NOMO-1 (cell line): ENCODE data around the gene SYTL3.
"Not testable (repeated sequence)": the region's sequence is repeated elsewhere in the genome, so short reads cannot be mapped to it uniquely, and the experiment has no call there.

Source experiments
- DNase-seq, 2 experiments: peaks; one replicate each; lab custom pipeline; 2025; ENCODE audit not compliant: unreplicated experiment in 2 of 2; lab: John Stamatoyannopoulos, UW

SYTL3 gene

DNA sequence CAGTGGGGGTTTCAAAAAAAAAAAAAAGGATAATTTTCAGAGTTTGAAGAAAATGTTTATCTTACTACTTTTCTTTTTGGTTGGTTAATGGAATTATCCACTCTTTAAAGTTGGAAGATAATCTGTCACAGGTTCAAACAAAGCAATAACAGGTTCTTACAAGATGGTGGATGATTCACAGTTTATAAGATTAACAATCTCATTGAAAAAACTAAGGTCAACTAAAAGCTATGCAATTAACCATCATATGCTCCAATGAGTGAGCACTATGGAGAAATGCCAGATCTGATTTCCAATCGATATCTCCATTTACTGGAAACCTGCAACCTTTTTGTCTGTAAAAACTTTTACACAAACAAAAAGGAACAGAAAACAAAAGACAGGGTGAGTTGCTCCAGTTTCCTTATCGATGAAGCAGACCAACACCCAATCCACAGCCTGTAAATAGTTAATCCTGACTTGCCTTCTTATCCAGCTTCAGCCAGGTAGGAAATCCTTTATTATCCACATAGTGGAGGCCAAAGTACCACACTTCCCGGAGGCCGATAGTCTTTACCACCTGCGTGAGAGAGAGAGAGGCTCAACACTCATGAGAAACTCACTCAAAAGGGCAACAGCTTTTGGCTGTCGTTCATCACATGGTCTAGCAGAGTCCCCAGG lies 136.9 kb downstream of the SYTL3 start:
- DNase-seq: no peak

DNA sequence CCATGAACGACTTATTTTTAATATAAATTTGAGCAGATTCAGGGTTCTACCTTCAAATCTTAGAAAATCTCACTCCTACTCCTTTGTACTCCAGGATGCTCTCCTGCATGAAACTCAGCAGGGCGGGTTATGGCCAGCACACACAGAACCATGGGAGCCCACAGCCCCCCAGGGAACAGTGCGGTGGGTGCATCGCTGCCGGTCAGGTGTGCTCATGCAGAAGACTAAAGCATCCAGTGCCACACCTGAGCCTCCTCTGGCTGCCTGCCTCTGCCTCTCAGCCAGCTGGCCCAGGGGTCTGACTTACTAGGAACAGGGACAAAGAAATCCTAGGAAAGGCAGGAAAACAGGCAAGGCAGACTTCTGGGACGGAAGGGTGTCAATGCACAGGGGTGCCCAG lies 137.5 kb downstream of the SYTL3 start:
- DNase-seq: no peak

DNA sequence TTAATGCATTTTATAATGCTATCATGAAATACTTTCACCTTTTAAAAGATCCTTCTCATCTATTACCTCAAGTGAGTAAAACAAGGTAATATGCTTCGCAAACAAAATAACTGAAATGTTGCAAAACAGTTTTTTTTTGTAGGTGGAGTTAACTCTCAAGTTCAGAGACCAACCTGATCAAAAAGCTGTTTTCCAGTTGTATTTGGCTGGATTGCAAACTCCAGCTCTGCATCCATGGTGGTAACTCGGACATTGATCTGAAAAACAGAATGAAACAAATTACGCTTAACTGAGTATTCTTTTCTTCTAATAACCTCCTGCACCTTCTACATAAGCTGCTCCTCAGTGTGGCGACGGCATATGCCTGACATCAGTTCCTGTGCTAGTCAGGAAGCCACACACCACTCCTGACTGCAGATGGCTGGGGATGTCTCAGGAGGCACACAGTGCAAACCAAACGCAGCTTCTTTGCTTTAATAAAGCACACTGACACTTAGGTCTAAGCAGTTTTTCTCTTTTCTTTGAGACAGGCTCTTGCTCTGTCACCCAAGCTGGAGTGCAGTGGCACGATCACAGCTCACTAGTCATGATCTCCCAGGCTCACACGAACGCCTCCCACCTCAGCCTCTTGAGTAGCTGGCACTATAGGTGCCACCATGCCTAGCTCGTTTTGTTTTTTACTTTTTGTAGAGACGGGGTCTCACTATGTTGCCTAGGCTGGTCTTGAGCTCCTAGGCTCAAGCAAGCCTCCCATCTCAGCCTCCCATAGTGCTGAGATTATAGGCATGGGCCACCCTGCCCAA lies 139.5 kb downstream of the SYTL3 start:
- no peak for DNase-seq

DNA sequence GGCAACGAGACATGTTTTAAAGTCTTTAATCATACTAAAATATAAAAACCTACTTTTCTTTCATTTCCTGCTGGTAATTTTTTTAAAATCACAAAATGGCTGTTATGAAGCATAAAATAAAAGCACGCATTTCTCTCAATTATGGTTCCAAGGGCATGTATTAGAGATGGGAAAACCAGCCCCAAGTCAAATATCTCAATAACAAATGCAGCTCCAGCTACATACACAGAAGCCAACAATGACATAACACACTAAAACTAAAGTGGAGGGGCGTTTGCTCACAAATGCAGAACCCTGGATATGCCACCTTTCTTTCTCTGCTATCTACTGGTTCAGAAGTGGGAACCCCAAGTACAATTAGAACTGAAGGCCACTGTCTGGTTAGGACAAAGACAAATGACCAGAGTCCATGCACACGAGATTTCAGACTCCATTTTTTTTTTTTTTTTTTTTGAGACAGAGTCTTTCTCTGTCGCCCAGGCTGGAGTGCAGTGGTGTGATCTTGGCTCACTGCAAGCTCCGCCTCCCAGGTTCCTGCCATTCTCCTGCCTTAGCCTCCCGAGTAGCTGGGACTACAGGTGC lies 141.5 kb downstream of the SYTL3 start:
- DNase-seq: no peak

DNA sequence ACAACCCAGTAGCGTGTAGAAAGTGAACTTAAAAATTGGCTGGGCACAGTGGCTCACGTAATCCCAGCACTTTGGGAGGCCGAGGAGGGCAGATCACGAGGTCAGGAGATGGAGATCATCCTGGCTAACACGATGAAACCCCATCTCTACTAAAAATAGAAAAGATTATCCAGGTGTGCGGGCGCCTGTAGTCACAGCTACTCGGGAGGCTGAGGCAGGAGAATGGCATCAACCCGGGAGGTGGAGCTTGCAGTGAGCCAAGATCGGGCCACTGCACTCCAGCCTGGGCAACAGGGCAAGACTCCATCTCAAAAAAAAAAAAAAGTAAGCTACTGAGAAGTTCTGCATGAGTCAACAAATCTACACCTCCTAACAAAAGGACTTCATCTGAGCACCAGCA lies 142.7 kb downstream of the SYTL3 start:
- DNase-seq: not testable (repeated sequence)

DNA sequence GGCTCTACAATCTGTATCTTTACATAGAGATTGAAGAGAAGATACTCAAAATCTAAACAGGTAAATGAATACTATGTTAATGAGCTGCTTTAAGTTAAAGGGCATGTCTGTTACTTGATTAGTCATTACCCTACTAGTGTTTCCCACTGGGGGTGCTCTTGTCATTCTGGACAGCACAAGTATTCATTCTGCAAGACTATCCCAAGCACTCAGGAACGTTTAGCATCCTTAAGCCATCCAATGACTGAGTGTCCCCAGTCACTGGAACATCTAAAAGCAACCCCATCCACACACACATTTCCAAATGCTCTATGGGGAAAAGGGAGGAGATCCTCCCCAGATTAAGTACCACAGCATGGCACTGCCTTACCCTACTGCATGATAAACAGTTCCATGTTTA lies 143.6 kb downstream of the SYTL3 start:
- DNase-seq: no peak

DNA sequence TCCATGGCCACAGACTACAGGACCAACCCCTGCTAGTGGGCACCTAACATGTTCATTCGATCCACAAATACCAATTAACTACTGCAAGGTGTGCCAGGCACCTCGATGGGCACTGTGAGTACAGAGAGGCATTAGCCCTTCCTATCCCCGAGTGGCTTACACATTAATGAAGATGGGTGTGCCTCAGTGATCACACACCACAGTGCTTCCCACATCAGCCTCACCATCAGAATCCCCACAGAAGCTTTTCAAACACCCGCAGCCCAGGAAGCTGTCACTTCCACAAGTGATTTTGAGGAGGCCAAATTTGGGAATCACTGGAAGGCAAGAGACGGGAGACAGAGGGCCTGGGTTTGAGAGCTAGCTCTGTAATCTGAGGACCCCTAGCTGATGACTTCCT lies 145.7 kb downstream of the SYTL3 start:
- no peak for DNase-seq

DNA sequence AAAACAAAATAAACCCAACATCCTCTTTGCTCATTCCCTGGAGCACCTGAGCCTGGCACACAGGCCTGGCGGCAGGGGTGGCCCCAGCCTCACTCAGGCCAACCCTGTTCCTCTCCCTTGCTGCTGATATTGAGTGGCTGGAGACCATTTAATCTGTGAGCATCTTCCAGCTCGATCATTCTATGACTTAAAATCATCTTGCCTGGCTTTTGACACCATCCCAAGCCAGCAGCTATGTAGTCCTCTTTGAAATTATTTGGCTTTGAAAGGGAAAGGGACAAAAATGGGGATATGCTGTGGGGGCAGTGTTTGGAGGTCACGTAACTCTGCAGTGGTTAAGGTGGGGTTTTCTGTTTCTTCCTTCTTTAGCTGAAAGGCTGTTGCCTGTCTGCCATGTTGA lies 146.5 kb downstream of the SYTL3 start:
- DNase-seq: no peak

DNA sequence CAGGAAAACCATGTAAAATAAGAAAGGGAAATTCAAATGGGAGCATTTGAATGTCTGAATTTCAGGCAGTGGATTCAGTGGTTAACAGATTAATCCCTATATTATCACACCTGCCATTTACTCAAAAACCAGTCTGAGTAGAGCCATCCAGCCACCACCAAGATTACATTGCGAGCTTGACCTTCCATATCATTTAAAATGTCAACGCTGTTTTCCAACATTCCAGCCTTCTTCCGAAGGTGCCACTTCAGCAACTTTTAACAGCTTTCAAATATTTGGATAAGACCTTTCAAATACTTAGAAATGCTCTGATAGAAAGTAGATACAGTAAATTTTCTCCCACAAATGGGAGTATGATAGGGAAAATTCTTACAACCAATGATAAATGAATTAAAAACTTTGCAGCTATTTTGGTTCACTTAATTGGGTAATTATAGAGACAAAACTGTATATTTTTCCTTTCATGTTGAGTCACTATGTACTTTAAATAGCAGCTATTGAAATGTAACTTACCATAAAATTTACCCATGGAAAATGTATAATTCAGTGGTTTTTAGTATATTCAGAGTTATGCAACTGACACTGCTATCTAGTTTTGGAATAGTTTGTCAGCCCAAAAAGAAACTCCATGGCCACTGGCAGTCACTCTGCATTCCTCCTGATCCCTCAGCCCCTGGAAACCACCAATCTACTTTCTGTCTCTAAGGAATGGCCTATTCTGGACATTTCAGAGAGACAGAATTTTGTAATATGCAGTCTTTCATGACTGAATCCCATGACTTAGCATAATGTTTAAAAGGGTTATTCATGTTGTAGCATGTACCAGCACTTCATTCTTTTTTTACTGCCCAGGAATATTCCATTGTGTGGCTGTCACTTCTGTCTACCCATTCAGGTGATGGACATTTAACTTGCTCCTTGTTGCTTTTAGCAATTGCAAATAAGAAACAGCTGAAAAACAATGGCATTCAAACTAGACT lies 147.8 kb downstream of the SYTL3 start:
- DNase-seq: no peak

DNA sequence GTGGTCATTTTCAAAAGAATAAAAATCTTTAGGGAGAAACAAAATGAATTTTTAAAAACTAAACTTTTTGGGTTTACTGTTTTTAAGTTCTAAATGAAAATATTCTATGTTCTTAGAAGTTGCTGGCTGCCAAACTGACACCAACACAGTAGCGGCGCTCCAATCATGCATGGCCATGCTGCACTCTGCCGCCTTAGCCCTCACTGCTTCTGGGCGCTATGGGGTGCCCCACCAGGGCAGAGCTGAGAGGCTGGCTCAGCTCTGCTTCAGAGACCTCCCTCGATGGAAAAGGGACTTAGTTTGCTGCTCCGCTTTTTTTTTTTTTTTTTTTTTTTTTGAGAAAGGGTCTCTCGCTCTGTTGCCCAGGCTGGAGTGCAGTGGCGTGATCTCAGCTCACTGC lies 148.5 kb downstream of the SYTL3 start:
- DNase-seq: no peak

DNA sequence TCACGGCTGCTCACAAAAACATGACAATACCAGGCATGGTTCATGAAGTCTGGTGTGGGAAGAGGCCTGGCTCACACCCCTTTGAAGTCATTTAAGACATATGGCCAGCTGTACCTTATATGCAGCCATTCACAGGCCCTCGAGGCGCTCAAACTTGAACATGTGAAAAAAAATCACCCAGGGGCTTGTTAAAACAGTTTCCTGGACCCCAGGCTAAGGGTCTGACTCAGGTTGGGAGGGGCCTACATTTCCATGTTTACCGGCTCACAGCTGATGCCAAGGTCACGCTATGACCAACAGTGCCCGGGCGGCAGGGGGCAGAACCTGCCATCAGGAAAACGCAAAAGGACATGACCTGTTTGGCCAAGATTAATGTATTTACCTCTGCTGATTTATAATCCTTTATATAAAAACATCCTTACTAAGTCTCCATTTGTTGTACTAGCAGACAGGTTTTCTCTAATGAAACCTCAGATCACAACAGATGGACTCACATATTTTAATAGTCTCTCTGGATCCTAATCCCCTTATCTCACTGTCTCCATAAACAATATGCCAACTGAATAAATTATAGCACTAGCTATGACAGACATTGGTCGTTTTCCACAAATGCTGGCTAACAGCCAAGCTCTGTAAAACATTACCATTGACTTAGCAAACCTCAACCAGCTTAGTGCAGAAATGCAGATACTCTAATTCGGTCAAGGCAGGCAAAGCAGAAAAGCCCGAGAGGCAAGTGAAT lies 149.4 kb downstream of the SYTL3 start:
- DNase-seq: no peak

DNA sequence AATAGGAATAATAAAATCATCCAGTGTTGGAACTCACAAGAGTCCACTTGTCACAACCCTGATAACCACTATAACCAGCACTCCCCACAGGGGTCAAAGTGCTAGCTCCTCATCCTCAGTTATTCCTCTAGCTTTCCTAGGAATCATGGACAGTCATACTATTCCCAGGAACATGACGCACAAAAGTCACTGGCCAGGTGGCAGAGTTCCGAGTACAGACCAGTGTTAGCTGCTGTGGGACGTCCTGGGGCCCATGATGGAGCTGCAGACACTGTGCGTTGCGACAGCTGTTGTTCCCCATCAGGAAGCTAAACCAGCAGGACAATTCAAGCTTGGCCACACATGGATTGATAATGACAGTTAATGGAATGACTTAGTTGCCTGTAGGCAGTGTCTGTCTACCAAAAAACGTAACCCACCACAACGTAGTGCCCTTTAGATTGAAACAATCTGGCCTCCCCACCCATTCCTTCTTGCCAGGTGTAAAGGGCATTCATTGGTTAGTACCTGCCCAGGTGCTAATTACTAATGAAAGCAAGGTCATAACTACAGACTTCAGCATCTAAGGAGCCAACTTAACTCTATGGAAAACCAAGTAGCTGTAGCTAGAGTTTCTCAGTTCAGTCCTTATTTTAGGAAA lies 151.9 kb downstream of the SYTL3 start:
- DNase-seq: no peak

DNA sequence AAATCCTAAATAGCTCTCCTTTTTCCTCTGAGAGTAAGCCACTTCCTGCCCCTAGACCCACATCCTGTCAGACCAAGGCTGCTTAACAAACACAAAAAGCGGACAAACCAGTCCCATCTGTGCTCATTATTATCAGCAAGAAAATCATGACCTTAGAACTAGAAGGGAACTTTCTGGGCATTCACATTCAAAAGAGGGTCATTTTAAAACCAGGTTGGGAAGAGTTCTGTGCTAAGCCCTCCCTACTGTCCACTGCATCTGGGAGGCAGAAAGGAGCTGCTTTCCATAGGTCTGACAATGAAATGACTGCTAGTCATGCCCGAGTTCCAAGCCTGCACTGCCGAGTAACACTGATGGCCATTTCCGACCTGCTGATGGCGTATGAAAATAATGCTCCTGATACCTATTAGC lies 153.9 kb downstream of the SYTL3 start:
- peak; percentile 31 to 54 for DNase-seq

DNA sequence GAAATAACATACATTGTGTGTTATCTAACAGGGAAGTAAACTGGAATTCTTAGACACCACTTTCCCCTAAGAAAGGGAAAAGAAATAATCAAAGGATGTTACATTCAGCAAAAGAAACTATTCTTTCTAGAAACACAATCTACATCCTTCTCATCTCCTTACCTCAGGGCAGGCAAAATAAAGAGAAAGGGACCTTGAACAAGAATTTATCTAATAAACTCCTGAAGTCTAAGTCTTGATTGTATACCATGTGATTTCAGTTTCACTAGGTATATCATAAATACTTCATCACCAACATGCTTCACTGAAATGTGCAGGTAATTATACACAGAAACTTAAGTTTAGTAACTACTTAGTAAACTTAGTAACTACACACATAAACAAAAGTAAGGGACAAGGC lies 154.4 kb downstream of the SYTL3 start:
- DNase-seq: no peak

DNA sequence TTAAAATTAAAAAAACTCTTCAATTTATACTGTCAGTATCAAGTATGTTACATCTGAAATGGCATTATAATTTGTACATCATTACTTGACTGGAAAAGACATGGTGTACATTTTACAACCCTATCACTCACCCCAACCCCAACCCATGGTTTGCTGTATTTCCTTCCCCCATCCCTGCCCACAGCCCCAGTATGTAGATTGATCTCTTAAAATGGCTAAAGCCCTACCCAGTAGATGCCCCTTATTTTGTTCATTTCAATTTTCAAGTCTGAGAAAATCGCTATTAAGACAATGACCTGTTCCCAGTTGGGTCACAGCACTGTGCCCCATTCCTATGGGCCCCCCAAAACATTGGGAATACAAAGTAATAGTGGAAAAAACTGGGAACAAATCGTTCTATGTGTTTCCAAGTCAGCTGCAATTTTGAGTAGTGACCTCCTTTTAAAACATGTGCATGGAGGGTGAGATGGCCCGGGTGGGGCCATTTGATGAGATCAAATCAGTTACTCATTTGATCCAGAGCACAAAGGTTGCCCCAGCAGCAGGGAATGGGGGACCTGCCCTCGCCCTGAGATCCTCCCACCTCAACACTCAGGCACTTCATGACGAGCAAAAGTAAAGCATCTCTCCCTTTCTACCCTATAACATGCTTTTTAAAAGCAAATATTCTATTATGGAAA lies 156.0 kb downstream of the SYTL3 start:
- no peak for DNase-seq

DNA sequence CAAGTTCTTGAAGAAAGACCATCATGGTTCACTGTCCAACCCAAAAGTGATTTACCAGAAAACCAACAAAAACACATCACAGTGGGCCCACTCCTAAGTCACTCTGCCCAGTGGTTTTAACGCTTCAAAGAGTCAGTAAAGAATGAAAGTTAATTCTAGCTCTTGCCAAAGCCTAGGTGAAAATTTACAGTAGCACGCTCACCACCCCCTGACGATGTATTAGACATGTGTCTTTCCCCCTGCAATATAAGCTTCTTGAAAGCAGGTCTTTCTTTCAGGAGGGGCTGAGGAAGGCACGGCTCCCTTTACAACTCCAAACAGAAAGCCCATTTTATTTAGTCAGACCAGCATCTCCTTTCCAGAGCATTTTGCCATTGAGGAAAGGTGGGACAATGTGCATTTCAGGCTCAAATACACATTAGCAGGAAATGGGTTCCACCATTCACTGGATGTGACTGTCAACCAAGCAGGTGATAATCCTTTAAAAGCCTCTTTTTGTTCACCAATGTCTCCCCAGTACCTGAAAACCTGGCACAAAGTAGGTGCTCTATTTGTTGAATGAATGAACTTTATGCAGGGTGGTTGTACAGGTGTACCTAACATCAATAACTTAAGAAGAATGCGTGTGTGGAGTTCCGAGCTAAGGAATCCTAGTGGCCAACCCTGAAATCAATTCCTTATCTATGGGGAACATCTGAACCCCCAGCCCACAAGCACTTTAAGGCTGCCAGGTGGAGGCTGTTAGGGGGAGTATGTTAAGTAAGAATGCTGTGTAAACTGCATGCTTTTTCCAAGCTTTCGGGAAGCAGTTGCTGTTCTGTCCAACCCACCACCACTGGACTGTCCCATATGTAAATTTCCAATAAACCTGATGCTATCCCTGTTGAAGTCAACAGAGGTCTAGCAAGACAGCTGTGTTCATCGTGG lies 157.9 kb downstream of the SYTL3 start:
- no peak for DNase-seq

DNA sequence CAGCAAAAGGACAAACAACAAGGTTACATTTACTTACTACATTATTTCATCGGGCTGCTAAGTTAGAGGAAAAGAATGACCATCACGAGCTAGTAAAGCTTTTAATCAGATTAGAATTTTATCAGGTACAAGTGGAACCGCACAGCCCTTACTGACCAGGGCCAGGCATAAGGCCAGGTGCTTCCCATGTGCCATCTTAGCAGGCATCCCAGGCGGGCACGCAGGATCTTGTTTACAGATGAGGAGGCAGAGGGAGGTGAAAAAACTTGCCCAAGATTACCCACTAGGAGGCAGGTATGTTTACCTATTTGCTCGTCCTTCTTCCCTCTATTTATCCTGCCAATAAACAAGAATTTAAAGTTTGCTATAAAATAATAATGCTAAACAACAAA lies 158.6 kb downstream of the SYTL3 start:
- DNase-seq: no peak
